SJSA1 (cell line): ENCODE results near the gene MCC. TPM values are rescaled to one million over a fixed set of nuclear protein-coding genes. Genes with fewer than 3 reads are reported as not detected.
A peak's percentile ranks its signal among the peaks of the same experiment; 100 is the strongest.

Experiments
- DNase-seq, 2 experiments: peaks; one replicate each; pipeline ENCODE4 v3.0.0-alpha.2; 2015 to 2020; ENCODE audit warnings: low spot score in 2 of 2, low read depth in 1 of 2
- H3K27ac ChIP-seq: fragments of 250-450 bp; sonication (Bioruptor Pico); 2 replicates; pipeline ENCODE4 v1.5.1; 2020; ENCODE audit warnings: mild to moderate bottlenecking, moderate library complexity
- H3K27me3 ChIP-seq: fragments of 250-450 bp; sonication (Bioruptor Pico); replicated peaks from 2 replicates; pipeline ENCODE4 v1.5.1; 2020; ENCODE audit warnings: mild to moderate bottlenecking, moderate library complexity
- H3K36me3 ChIP-seq: fragments of 250-450 bp; sonication (Bioruptor Pico); 2 replicates; pipeline ENCODE4 v1.5.1; 2020; ENCODE audit warnings: mild to moderate bottlenecking
- H3K4me1 ChIP-seq: fragments of 250-450 bp; sonication (Bioruptor Pico); replicated peaks from 2 replicates; pipeline ENCODE4 v1.6.1; 2021; ENCODE audit warnings: mild to moderate bottlenecking
- H3K4me3 ChIP-seq: fragments of 250-450 bp; sonication (Bioruptor Pico); 2 replicates; pipeline ENCODE4 v1.5.1; 2020; ENCODE audit warnings: mild to moderate bottlenecking
- H3K9me3 ChIP-seq: fragments of 250-450 bp; sonication (Bioruptor Pico); replicated peaks from 2 replicates; pipeline ENCODE4 v1.5.1; 2020; ENCODE audit warnings: mild to moderate bottlenecking
- total RNA-seq: library from RNA; depleted of rRNA; stranded (reverse); fragments of >200 nt; shearing (Covaris generic); gene quantifications from 2 replicates; pipeline ENCODE4 v1.2.3, GENCODE V29; 2014

Gene MCC
- total RNA-seq, 1 experiment from 2014 or later = 31.3 TPM

- Histone ChIP-seq H3K27me3 (no peaks in the 10 kb centered on the region), H3K36me3 (no peaks in the 10 kb centered on the region), H3K4me1 (peaks cover 71% of the 10 kb centered on the region), H3K9me3 (no peaks in the 10 kb centered on the region), H3K27ac (no peak overlapping the region), H3K4me3 (no peak overlapping the region)
- DNase-seq = no peak
Observed at GRCh38 chr5:113214606-113215323, 273.5 kb downstream of the MCC start.

GRCh38 chr5:113213551-113214425, 274.5 kb downstream of the MCC start:
- Histone ChIP-seq H3K4me1 (peaks cover 61% of the 10 kb centered on the region), H3K27ac (peak overlapping the region; percentile 5; the same call in 1 of the 2 replicates), H3K4me3 (no peak overlapping the region), H3K36me3 (no peaks in the 10 kb centered on the region), H3K9me3 (no peaks in the 10 kb centered on the region), H3K27me3 (no peaks in the 10 kb centered on the region)
- DNase-seq = peak; percentile 77 to 87

GRCh38 chr5:113212244-113212920, 275.9 kb downstream of the MCC start:
- H3K27ac ChIP-seq = peak overlapping the region; percentile 15; the same call in 1 of the 2 replicates
- no peaks in the 10 kb centered on the region for H3K9me3 ChIP-seq
- no peak overlapping the region for H3K4me3 ChIP-seq
- peaks cover 56% of the 10 kb centered on the region for H3K4me1 ChIP-seq
- peak; percentile 81 to 85 for DNase-seq
- no peaks in the 10 kb centered on the region for H3K36me3 ChIP-seq
- H3K27me3 ChIP-seq = no peaks in the 10 kb centered on the region

- H3K4me3 ChIP-seq = no peak overlapping the region
- H3K27me3 ChIP-seq = no peaks in the 10 kb centered on the region
- H3K36me3 ChIP-seq = no peaks in the 10 kb centered on the region
- peaks cover 41% of the 10 kb centered on the region for H3K4me1 ChIP-seq
- H3K9me3 ChIP-seq = no peaks in the 10 kb centered on the region
- H3K27ac ChIP-seq = no peak overlapping the region
- no peak for DNase-seq
Observed at GRCh38 chr5:113209498-113209897, 278.8 kb downstream of the MCC start.

GRCh38 chr5:113205807-113206206, 282.4 kb downstream of the MCC start:
- Histone ChIP-seq H3K9me3 (no peaks in the 10 kb centered on the region), H3K27ac (no peak overlapping the region)

GRCh38 chr5:113205323-113205722, 282.9 kb downstream of the MCC start:
- DNase-seq = no peak
- H3K36me3 ChIP-seq = no peaks in the 10 kb centered on the region
- no peak overlapping the region for H3K4me3 ChIP-seq
- no peaks in the 10 kb centered on the region for H3K27me3 ChIP-seq
- H3K4me1 ChIP-seq = peaks cover 22% of the 10 kb centered on the region
- H3K27ac ChIP-seq = no peak overlapping the region
- H3K9me3 ChIP-seq = no peaks in the 10 kb centered on the region

More at GRCh38 chr5:113205807-113206206, 282.4 kb downstream of the MCC start:
- Histone ChIP-seq H3K36me3 (no peaks in the 10 kb centered on the region), H3K27me3 (no peaks in the 10 kb centered on the region), H3K4me3 (no peak overlapping the region), H3K4me1 (peaks cover 22% of the 10 kb centered on the region)
- DNase-seq = peak in 1 of 2 experiments; percentile 43

GRCh38 chr5:113204525-113205161, 283.6 kb downstream of the MCC start:
- no peak for DNase-seq
- Histone ChIP-seq H3K4me1 (peaks cover 29% of the 10 kb centered on the region), H3K27ac (no peak overlapping the region), H3K4me3 (no peak overlapping the region), H3K36me3 (no peaks in the 10 kb centered on the region), H3K9me3 (no peaks in the 10 kb centered on the region), H3K27me3 (no peaks in the 10 kb centered on the region)

GRCh38 chr5:113203916-113204315, 284.3 kb downstream of the MCC start:
- H3K9me3 ChIP-seq = no peaks in the 10 kb centered on the region

GRCh38 chr5:113202746-113203716, 285.2 kb downstream of the MCC start:
- Histone ChIP-seq H3K36me3 (no peaks in the 10 kb centered on the region), H3K27me3 (no peaks in the 10 kb centered on the region), H3K4me1 (peaks cover 39% of the 10 kb centered on the region), H3K9me3 (no peaks in the 10 kb centered on the region), H3K27ac (no peak overlapping the region), H3K4me3 (peak overlapping the region; percentile 25)
- peak; percentile 86 to 88 for DNase-seq

More at GRCh38 chr5:113203916-113204315, 284.3 kb downstream of the MCC start:
- H3K27me3 ChIP-seq = no peaks in the 10 kb centered on the region
- no peak overlapping the region for H3K4me3 ChIP-seq
- no peak for DNase-seq
- no peaks in the 10 kb centered on the region for H3K36me3 ChIP-seq
- H3K27ac ChIP-seq = no peak overlapping the region
- peaks cover 36% of the 10 kb centered on the region for H3K4me1 ChIP-seq

GRCh38 chr5:113202287-113202686, 286.0 kb downstream of the MCC start:
- no peak overlapping the region for H3K4me3 ChIP-seq
- peaks cover 39% of the 10 kb centered on the region for H3K4me1 ChIP-seq
- H3K9me3 ChIP-seq = no peaks in the 10 kb centered on the region
- no peak overlapping the region for H3K27ac ChIP-seq
- H3K27me3 ChIP-seq = no peaks in the 10 kb centered on the region
- no peak for DNase-seq
- H3K36me3 ChIP-seq = no peaks in the 10 kb centered on the region

- Histone ChIP-seq H3K9me3 (no peaks in the 10 kb centered on the region), H3K27ac (no peak overlapping the region), H3K4me3 (no peak overlapping the region), H3K36me3 (no peaks in the 10 kb centered on the region), H3K27me3 (no peaks in the 10 kb centered on the region), H3K4me1 (peaks cover 39% of the 10 kb centered on the region)
- no peak for DNase-seq
Observed at GRCh38 chr5:113201715-113202114, 286.5 kb downstream of the MCC start.

- H3K27me3 ChIP-seq = no peaks in the 10 kb centered on the region
- H3K4me1 ChIP-seq = peaks cover 36% of the 10 kb centered on the region
- H3K4me3 ChIP-seq = no peak overlapping the region
- no peaks in the 10 kb centered on the region for H3K9me3 ChIP-seq
- H3K27ac ChIP-seq = peak overlapping the region; percentile 55
- no peaks in the 10 kb centered on the region for H3K36me3 ChIP-seq
- peak; percentile 55 to 76 for DNase-seq
Observed at GRCh38 chr5:113199122-113199905, 288.9 kb downstream of the MCC start.
